Measurements from ENCODE around the gene NTRK1. TPM values are rescaled to one million over a fixed set of nuclear protein-coding genes. Genes with fewer than 3 reads are reported as not detected.

NTRK1 gene
- total RNA-seq, 1 experiment from 2014 or later: 0.24 TPM

DNA sequence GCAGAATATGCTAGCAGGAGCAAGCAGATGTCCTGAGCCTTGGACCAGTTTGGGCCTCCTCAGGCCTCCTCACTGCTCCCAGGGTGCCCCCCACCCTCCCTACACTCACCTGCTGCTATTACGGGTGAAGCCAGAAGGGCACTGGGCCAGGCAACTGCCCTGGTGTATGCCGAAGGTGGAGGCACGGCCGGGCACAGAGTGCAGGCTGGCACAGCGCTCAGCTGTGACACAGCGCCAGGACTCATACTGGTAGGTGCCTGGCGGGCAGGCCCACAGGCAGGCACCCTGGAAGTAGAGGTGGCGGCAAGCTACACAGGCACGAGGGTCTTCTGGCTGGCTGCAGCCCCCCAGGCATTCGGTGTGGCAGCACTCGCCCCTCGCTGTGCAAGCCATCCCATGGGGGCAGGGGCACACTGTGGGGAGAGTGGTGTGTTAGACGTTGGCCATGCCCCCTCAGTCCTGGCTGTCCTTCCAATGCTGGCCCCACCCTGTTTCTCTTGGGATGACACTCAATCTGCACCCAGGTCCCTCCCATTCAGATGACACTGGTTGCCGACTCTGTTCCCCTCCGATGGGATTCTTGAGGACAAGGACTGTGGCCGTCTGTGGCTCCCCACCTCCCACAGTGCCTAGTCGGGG lies 8.8 kb upstream of the NTRK1 start:
- Histone ChIP-seq H2BK120ac (ENCODE audit: low read depth, low read length, poor library complexity, severe bottlenecking) (no peak overlapping the region), H3K79me2 (ENCODE audit: insufficient read depth, low read length) (no peaks in the 10 kb centered on the region), H4K8ac (replicated peaks; ENCODE audit: insufficient read length, low read depth, low read length) (no peak overlapping the region), H4K20me1 (ENCODE audit: control insufficient read depth, insufficient read depth, insufficient read length) (no peaks in the 10 kb centered on the region), H3K23me2 (ENCODE audit: insufficient read length, low read depth, low read length, poor library complexity, severe bottlenecking) (peaks cover 3% of the 10 kb centered on the region), H3K4ac (ENCODE audit: low read depth, low read length) (no peak overlapping the region), H3K9ac (ENCODE audit: extremely low read depth, insufficient read length, low read length) (no peak overlapping the region), H4K91ac (ENCODE audit: insufficient read length, low read depth, low read length) (no peak overlapping the region), H3K56ac (ENCODE audit: insufficient read length, low read depth, low read length) (no peak overlapping the region), H2AFZ (ENCODE audit: low read length) (no peak overlapping the region), H3K27ac (ENCODE audit: insufficient read length, low read depth, low read length) (no peak overlapping the region), H3K14ac (ENCODE audit: insufficient read depth, low read length) (no peak overlapping the region), H3K4me2 (ENCODE audit: insufficient read depth, insufficient read length, low read length) (no peak overlapping the region), H2BK12ac (ENCODE audit: insufficient read length, low read depth, low read length) (no peak overlapping the region), H4K5ac (ENCODE audit: insufficient read length, low read depth, low read length) (no peak overlapping the region), H3K4me1 (ENCODE audit: insufficient read depth, low read length) (no peaks in the 10 kb centered on the region), H3K79me1 (ENCODE audit: insufficient read depth, low read depth, low read length, poor library complexity, severe bottlenecking) (no peaks in the 10 kb centered on the region), H3K23ac (ENCODE audit: insufficient read length, low read depth, low read length) (no peak overlapping the region), H2AK5ac (ENCODE audit: insufficient read length, low read length) (no peak overlapping the region), H3K9me3 (ENCODE audit: control insufficient read depth, low read depth, low read length) (no peaks in the 10 kb centered on the region), H3T11ph (ENCODE audit: low read length) (no peak overlapping the region), H2BK15ac (ENCODE audit: low read depth, low read length) (no peak overlapping the region), H3K18ac (ENCODE audit: insufficient read length, low read depth, low read length) (no peak overlapping the region), H2BK5ac (ENCODE audit: insufficient read length, low read length) (no peak overlapping the region), H2BK20ac (ENCODE audit: low read depth, low read length, poor library complexity, severe bottlenecking) (no peak overlapping the region), H3K27me3 (ENCODE audit: insufficient read depth, low read length) (peaks cover 40% of the 10 kb centered on the region)
- peaks cover 96% of the 10 kb centered on the region for H3K27me3 Mint-ChIP-seq (ENCODE audit: low read depth)
- no CpG with 5 or more reads among the region's 17 CpGs for WGBS (ENCODE audit: extremely low coverage, insufficient read length, low lambda C conversion rate)
- H3K4me3 Mint-ChIP-seq: no peak overlapping the region
- TF ChIP-seq, protein P1, sequence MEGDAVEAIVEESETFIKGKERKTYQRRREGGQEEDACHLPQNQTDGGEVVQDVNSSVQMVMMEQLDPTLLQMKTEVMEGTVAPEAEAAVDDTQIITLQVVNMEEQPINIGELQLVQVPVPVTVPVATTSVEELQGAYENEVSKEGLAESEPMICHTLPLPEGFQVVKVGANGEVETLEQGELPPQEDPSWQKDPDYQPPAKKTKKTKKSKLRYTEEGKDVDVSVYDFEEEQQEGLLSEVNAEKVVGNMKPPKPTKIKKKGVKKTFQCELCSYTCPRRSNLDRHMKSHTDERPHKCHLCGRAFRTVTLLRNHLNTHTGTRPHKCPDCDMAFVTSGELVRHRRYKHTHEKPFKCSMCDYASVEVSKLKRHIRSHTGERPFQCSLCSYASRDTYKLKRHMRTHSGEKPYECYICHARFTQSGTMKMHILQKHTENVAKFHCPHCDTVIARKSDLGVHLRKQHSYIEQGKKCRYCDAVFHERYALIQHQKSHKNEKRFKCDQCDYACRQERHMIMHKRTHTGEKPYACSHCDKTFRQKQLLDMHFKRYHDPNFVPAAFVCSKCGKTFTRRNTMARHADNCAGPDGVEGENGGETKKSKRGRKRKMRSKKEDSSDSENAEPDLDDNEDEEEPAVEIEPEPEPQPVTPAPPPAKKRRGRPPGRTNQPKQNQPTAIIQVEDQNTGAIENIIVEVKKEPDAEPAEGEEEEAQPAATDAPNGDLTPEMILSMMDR (conservative IDR thresholded peaks at IDR 0.05): no peak
- DNase-seq: no peak
- H3K27ac Mint-ChIP-seq: no peak overlapping the region
- peaks cover 12 to 18% of the 10 kb centered on the region in 2 experiments for H3K4me1 Mint-ChIP-seq
- no peaks in the 10 kb centered on the region for H3K36me3 Mint-ChIP-seq (ENCODE audit: insufficient read depth in 1 of 3, low read depth in 3 of 3)
- no peaks in the 10 kb centered on the region for H3K9me3 Mint-ChIP-seq

Data from H9 (cell line).